Lower leg skin (tissue), 3 donors: ENCODE results near the gene EFHC1.

Experiments
- POLR2A ChIP-seq, 2 donors: fragments of 450-650 bp; IDR thresholded peaks; one replicate each; pipeline ENCODE4 v1.6.1; 2016 to 2017; ENCODE audit warnings: antibody characterized with exemption in 2 of 2, mild to moderate bottlenecking in 1 of 2, moderate library complexity in 1 of 2
- TF ChIP-seq, protein P1 (sequence below), 3 donors: fragments of 450-650 bp; IDR thresholded peaks; one replicate each; pipeline ENCODE4 v1.5.1; 2016; ENCODE audit warnings: antibody characterized with exemption in 3 of 3, mild to moderate bottlenecking in 3 of 3, moderate library complexity in 2 of 3

DNA sequence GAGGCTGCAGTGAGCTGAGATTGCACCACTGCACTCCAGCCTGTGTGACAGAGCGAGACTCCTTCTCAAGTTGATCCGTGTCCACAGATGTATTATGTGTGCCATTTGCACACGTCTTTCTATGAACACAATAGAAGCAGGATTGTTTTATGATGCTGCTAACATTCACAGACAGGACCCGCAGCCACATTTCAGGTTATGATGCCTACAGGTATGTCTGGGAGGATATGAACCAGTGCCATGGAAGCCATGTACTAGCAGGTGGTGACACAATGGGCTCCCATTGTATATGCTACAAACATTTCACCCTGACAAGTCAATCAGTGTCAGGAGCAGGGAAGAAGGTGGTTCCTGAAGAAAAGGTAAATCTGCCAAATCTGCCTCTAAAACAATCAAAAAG, 152.4 kb downstream of the EFHC1 start:
- TF ChIP-seq, protein P1, sequence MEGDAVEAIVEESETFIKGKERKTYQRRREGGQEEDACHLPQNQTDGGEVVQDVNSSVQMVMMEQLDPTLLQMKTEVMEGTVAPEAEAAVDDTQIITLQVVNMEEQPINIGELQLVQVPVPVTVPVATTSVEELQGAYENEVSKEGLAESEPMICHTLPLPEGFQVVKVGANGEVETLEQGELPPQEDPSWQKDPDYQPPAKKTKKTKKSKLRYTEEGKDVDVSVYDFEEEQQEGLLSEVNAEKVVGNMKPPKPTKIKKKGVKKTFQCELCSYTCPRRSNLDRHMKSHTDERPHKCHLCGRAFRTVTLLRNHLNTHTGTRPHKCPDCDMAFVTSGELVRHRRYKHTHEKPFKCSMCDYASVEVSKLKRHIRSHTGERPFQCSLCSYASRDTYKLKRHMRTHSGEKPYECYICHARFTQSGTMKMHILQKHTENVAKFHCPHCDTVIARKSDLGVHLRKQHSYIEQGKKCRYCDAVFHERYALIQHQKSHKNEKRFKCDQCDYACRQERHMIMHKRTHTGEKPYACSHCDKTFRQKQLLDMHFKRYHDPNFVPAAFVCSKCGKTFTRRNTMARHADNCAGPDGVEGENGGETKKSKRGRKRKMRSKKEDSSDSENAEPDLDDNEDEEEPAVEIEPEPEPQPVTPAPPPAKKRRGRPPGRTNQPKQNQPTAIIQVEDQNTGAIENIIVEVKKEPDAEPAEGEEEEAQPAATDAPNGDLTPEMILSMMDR (IDR thresholded peaks at IDR 0.05): no peak
- no peak for TF ChIP-seq POLR2A (IDR thresholded peaks at IDR 0.05)
